WTC11 (cell line): ENCODE data around the gene NKX2-1. TPM values are rescaled to one million over a fixed set of nuclear protein-coding genes. Genes with fewer than 3 reads are reported as not detected.
"Not testable (repeated sequence)": the region's sequence is repeated elsewhere in the genome, so short reads cannot be mapped to it uniquely, and the experiment has no call there.

ENCODE experiments used
- ATAC-seq: fragments of 200-7000 bp; cut with Tn5 transposase; 2 replicates; pipeline ENCODE4 v1.10.0; 2021; ENCODE audit warnings: mild to moderate bottlenecking, moderate library complexity
- CTCF ChIA-PET: fragments of 300-600 bp; sonication (Branson Sonifier 250); formaldehyde crosslinking; loops from one replicate; lab custom pipeline; 2021; ENCODE audit warnings: antibody characterized with exemption; lab: Charles Lee
- POLR2A ChIA-PET: fragments of 350-600 bp; sonication (Branson Sonifier 250); formaldehyde crosslinking; loops from one replicate; lab custom pipeline; 2021; ENCODE audit warnings: antibody characterized with exemption; lab: Charles Lee
- DNase-seq: peaks from one replicate; pipeline ENCODE4 v3.0.0; 2021; ENCODE audit warnings: low spot score
- H3K27ac Mint-ChIP-seq: 2 replicates; pipeline ENCODE4 v1.8.0; 2021; ENCODE audit warnings: mixed read lengths
- H3K27me3 Mint-ChIP-seq: 2 replicates; pipeline ENCODE4 v1.8.0; 2021; ENCODE audit warnings: low read depth, mild to moderate bottlenecking, moderate library complexity, mixed read lengths
- H3K36me3 Mint-ChIP-seq: 2 replicates; pipeline ENCODE4 v1.8.0; 2021; ENCODE audit warnings: mixed read lengths
- H3K4me1 Mint-ChIP-seq: 2 replicates; pipeline ENCODE4 v1.8.0; 2022; ENCODE audit warnings: mixed read lengths
- H3K4me3 Mint-ChIP-seq: 2 replicates; pipeline ENCODE4 v1.8.0; 2021; ENCODE audit warnings: mild to moderate bottlenecking, moderate library complexity, mixed read lengths
- H3K9me3 Mint-ChIP-seq: 2 replicates; pipeline ENCODE4 v1.8.0; 2021; ENCODE audit warnings: mixed read lengths
- ATF6 ChIP-seq: sonication (generic); formaldehyde crosslinking; IDR thresholded peaks from 2 replicates; pipeline ENCODE4 v1.8.1; 2023; ENCODE audit warnings: mild to moderate bottlenecking, missing genetic modification reagents
- FOXK1 ChIP-seq: sonication (generic); formaldehyde crosslinking; IDR thresholded peaks from 2 replicates; pipeline ENCODE4 v1.8.0; 2022; ENCODE audit warnings: mild to moderate bottlenecking, moderate library complexity, missing genetic modification reagents
- GRHL2 ChIP-seq: fragments of 250-450 bp; sonication (Bioruptor Pico); IDR thresholded peaks from 2 replicates; pipeline ENCODE4 v1.8.0; 2022; ENCODE audit warnings: mild to moderate bottlenecking, moderate library complexity; ENCODE audit not compliant: insufficient replicate concordance, severe bottlenecking
- HMGA2 ChIP-seq: fragments of 250-450 bp; sonication (Bioruptor Pico); IDR thresholded peaks from 2 replicates; pipeline ENCODE4 v1.4.0; 2021; ENCODE audit warnings: mild to moderate bottlenecking, moderate library complexity
- JUN ChIP-seq: sonication (generic); formaldehyde crosslinking; IDR thresholded peaks from 2 replicates; pipeline ENCODE4 v1.8.0; 2023; ENCODE audit warnings: mild to moderate bottlenecking, missing genetic modification reagents
- MYBL2 ChIP-seq: sonication (generic); formaldehyde crosslinking; IDR thresholded peaks from 2 replicates; pipeline ENCODE4 v1.8.1; 2023; ENCODE audit warnings: mild to moderate bottlenecking, moderate library complexity, missing genetic modification reagents
- RELA ChIP-seq: sonication (generic); formaldehyde crosslinking; IDR thresholded peaks from 2 replicates; pipeline ENCODE4 v1.8.1; 2022; ENCODE audit warnings: missing genetic modification reagents, mild to moderate bottlenecking, borderline replicate concordance
- STAT6 ChIP-seq: sonication (generic); formaldehyde crosslinking; conservative IDR thresholded peaks from 2 replicates; pipeline ENCODE4 v1.8.1; 2023; ENCODE audit warnings: mild to moderate bottlenecking, low read depth, missing genetic modification reagents, moderate library complexity
- TEAD4 ChIP-seq: sonication (generic); formaldehyde crosslinking; IDR thresholded peaks from 2 replicates; pipeline ENCODE4 v1.8.0; 2022; ENCODE audit warnings: mild to moderate bottlenecking, missing genetic modification reagents
- ZMAT4 ChIP-seq: fragments of 250-450 bp; sonication (Bioruptor Pico); IDR thresholded peaks from 2 replicates; pipeline ENCODE4 v1.9.0; 2021; ENCODE audit warnings: mild to moderate bottlenecking
- ZNF263 ChIP-seq: sonication (generic); formaldehyde crosslinking; IDR thresholded peaks from 2 replicates; pipeline ENCODE4 v1.8.1; 2022; ENCODE audit warnings: low read depth, mild to moderate bottlenecking, moderate library complexity, missing genetic modification reagents
- ZNF423 ChIP-seq: fragments of 250-450 bp; sonication (Bioruptor Pico); IDR thresholded peaks from 2 replicates; pipeline ENCODE4 v2.1.2; 2022; ENCODE audit warnings: mild to moderate bottlenecking, moderate library complexity
- total RNA-seq: library from RNA; stranded (reverse); gene quantifications from 3 replicates; pipeline ENCODE4 v1.2.3, GENCODE V29; 2021
- TF ChIP-seq, protein P1 (sequence below): sonication (generic); formaldehyde crosslinking; IDR thresholded peaks from 2 replicates; pipeline ENCODE4 v1.8.1; 2023; ENCODE audit warnings: mild to moderate bottlenecking, missing genetic modification reagents, moderate library complexity
- TF ChIP-seq, protein P2 (sequence below): sonication (generic); formaldehyde crosslinking; IDR thresholded peaks from 2 replicates; pipeline ENCODE4 v1.8.0; 2022; ENCODE audit warnings: mild to moderate bottlenecking, missing genetic modification reagents
- TF ChIP-seq, protein P3 (sequence below): fragments of 250-450 bp; sonication (Bioruptor Pico); IDR thresholded peaks from 2 replicates; pipeline ENCODE4 v1.8.0; 2021; ENCODE audit warnings: mild to moderate bottlenecking

The NKX2-1 gene
- total RNA-seq, 1 experiment from 2014 or later: not detected

DNA sequence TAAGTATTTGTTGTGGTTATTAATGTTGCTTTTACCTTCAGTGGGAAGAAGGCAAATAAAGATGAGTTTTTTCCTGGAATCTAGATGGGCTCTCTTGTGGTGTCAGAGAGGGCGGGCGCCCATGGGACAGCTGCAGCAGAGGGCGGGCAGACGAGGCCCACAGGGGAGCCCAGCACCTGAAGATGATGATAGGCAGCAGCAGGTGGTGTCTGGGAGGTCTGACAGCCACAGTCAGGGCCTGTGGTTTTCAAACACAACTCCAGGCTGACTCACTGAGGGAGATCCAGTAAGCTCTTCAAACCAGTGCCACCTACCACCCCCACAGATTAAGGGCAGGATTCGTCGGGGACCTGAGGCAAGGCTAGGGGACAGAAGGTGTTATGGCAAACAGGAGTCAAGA is 42.8 kb downstream of the NKX2-1 start:
- Mint-ChIP-seq H3K36me3 (no peaks in the 10 kb centered on the region), H3K4me3 (no peak overlapping the region), H3K9me3 (no peaks in the 10 kb centered on the region), H3K4me1 (no peaks in the 10 kb centered on the region), H3K27me3 (peaks cover 31% of the 10 kb centered on the region), H3K27ac (no peak overlapping the region)
- POLR2A ChIA-PET: no interaction called here
- TF ChIP-seq, protein P1, sequence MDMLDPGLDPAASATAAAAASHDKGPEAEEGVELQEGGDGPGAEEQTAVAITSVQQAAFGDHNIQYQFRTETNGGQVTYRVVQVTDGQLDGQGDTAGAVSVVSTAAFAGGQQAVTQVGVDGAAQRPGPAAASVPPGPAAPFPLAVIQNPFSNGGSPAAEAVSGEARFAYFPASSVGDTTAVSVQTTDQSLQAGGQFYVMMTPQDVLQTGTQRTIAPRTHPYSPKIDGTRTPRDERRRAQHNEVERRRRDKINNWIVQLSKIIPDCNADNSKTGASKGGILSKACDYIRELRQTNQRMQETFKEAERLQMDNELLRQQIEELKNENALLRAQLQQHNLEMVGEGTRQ: no peak
- TF ChIP-seq MYBL2 (CRISPR knock-in tag): no peak
- ATAC-seq: no peak
- DNase-seq: no peak
- CTCF ChIA-PET: no interaction called here

GRCh38 chr14:36476061-36476460 is 44.0 kb downstream of the NKX2-1 start:
- H3K36me3 Mint-ChIP-seq, CTCF ChIA-PET, POLR2A ChIA-PET, H3K9me3 Mint-ChIP-seq, H3K27ac Mint-ChIP-seq, DNase-seq, H3K4me1 Mint-ChIP-seq, H3K4me3 Mint-ChIP-seq, ATAC-seq: not testable (repeated sequence)
- H3K27me3 Mint-ChIP-seq: peaks cover 27% of the 10 kb centered on the region

DNA sequence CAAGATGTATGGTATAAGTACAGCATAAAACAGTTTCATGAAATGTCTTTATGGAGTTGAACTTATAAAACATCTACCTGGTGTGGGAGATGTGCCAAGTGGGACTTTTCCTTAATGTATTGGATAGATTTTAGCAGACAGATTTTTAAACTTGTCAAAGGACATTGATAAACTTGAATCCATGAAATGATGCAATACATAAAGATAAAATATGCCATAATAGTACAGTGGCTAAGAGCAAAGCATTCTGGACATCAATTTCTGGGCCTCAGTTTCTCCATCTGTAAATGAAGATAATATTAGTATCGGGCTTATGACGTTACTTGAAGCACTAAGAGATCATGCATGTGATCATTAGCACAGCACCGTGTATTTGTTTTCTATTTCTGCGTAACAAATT is 45.4 kb downstream of the NKX2-1 start:
- H3K36me3 Mint-ChIP-seq: no peaks in the 10 kb centered on the region
- H3K27me3 Mint-ChIP-seq: peaks cover 23% of the 10 kb centered on the region
- no peak overlapping the region for H3K27ac Mint-ChIP-seq
- no peaks in the 10 kb centered on the region for H3K4me1 Mint-ChIP-seq
- TF ChIP-seq, protein P2, sequence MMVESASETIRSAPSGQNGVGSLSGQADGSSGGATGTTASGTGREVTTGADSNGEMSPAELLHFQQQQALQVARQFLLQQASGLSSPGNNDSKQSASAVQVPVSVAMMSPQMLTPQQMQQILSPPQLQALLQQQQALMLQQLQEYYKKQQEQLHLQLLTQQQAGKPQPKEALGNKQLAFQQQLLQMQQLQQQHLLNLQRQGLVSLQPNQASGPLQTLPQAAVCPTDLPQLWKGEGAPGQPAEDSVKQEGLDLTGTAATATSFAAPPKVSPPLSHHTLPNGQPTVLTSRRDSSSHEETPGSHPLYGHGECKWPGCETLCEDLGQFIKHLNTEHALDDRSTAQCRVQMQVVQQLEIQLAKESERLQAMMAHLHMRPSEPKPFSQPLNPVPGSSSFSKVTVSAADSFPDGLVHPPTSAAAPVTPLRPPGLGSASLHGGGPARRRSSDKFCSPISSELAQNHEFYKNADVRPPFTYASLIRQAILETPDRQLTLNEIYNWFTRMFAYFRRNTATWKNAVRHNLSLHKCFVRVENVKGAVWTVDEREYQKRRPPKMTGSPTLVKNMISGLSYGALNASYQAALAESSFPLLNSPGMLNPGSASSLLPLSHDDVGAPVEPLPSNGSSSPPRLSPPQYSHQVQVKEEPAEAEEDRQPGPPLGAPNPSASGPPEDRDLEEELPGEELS (CRISPR knock-in tag): no peak
- TF ChIP-seq ZNF423 (CRISPR knock-in tag): no peak
- TF ChIP-seq HMGA2 (CRISPR knock-in tag): no peak
- no peak for TF ChIP-seq ATF6 (CRISPR knock-in tag)
- TF ChIP-seq RELA: no peak
- TF ChIP-seq JUN (CRISPR knock-in tag): no peak
- no peak for TF ChIP-seq STAT6
- TF ChIP-seq, protein P3, sequence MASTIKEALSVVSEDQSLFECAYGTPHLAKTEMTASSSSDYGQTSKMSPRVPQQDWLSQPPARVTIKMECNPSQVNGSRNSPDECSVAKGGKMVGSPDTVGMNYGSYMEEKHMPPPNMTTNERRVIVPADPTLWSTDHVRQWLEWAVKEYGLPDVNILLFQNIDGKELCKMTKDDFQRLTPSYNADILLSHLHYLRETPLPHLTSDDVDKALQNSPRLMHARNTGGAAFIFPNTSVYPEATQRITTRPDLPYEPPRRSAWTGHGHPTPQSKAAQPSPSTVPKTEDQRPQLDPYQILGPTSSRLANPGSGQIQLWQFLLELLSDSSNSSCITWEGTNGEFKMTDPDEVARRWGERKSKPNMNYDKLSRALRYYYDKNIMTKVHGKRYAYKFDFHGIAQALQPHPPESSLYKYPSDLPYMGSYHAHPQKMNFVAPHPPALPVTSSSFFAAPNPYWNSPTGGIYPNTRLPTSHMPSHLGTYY (CRISPR knock-in tag): no peak
- TF ChIP-seq GRHL2 (CRISPR knock-in tag): no peak
- TF ChIP-seq ZMAT4 (CRISPR knock-in tag): no peak
- TF ChIP-seq FOXK1 (CRISPR knock-in tag): no peak
- no peak for TF ChIP-seq TEAD4 (CRISPR knock-in tag)
- no peak for TF ChIP-seq ZNF263 (CRISPR knock-in tag)
- CTCF ChIA-PET: no interaction called here
- POLR2A ChIA-PET: no interaction called here
- no peaks in the 10 kb centered on the region for H3K9me3 Mint-ChIP-seq
- ATAC-seq (no peak), DNase-seq (no peak)
- no peak overlapping the region for H3K4me3 Mint-ChIP-seq
